Fibroblast of lung (primary cell): ENCODE results near the gene ATP1B1. TPM values are rescaled to one million over a fixed set of nuclear protein-coding genes. Genes with fewer than 3 reads are reported as not detected.

Source experiments
- DNase-seq, 2 donors: peaks; one replicate each; pipeline versions ENCODE4 v3.0.0 to v3.0.0-alpha.2; 2010; ENCODE audit warnings: low read depth in 2 of 2
- H2AFZ ChIP-seq: 2 replicates; pipeline ENCODE4 v1.5.1; 2012; ENCODE audit warnings: low read length, control low read depth, inconsistent platforms
- H3K27ac ChIP-seq: 2 replicates; pipeline ENCODE4 v1.5.1; 2011; ENCODE audit warnings: low read length, control low read depth; ENCODE audit not compliant: insufficient read depth
- H3K27me3 ChIP-seq: 2 replicates; pipeline ENCODE4 v1.5.1; 2011; ENCODE audit warnings: mild to moderate bottlenecking, low read length; ENCODE audit not compliant: control insufficient read depth, insufficient read depth
- H3K36me3 ChIP-seq: 2 replicates; pipeline ENCODE4 v1.5.1; 2011; ENCODE audit warnings: low read length; ENCODE audit not compliant: control insufficient read depth, insufficient read depth
- H3K4me1 ChIP-seq: 2 replicates; pipeline ENCODE4 v1.5.1; 2011; ENCODE audit warnings: low read length; ENCODE audit not compliant: control insufficient read depth, insufficient read depth; ENCODE audit errors: extremely low read depth
- H3K4me2 ChIP-seq: 2 replicates; pipeline ENCODE4 v1.5.1; 2011; ENCODE audit warnings: low read length, control low read depth; ENCODE audit not compliant: insufficient read depth; ENCODE audit errors: extremely low read depth
- H3K4me3 ChIP-seq, 4 experiments: fragments of 200-600 bp in 1 of 4; sonication (generic) in 1 of 4; replicated peaks in 1 of 4; 2 replicates each; pipeline ENCODE4 v1.5.1; 2011 to 2016; ENCODE audit warnings: low read length in 4 of 4, low read depth in 3 of 4, mild to moderate bottlenecking in 3 of 4, control low read depth in 2 of 4, inconsistent platforms in 1 of 4, mixed read lengths in 1 of 4; ENCODE audit not compliant: insufficient read depth in 1 of 4; ENCODE audit errors: control extremely low read depth in 1 of 4
- H3K79me2 ChIP-seq: 2 replicates; pipeline ENCODE4 v1.5.1; 2012; ENCODE audit warnings: mild to moderate bottlenecking, low read length, inconsistent platforms; ENCODE audit not compliant: control insufficient read depth, insufficient read depth
- H3K9ac ChIP-seq: 2 replicates; pipeline ENCODE4 v1.5.1; 2011; ENCODE audit warnings: mild to moderate bottlenecking, low read length, control low read depth; ENCODE audit not compliant: insufficient read depth
- H3K9me3 ChIP-seq: 2 replicates; pipeline ENCODE4 v1.5.1; 2012; ENCODE audit warnings: low read depth, low read length; ENCODE audit not compliant: control insufficient read depth, insufficient read depth
- H4K20me1 ChIP-seq: 2 replicates; pipeline ENCODE4 v1.5.1; 2011; ENCODE audit warnings: low read length; ENCODE audit not compliant: control insufficient read depth, insufficient read depth; ENCODE audit errors: extremely low read depth
- CTCF ChIP-seq, 2 donors: IDR thresholded peaks in 1 of 2; conservative IDR thresholded peaks in 1 of 2; 1 replicate in 1 of 2; 2 replicates in 1 of 2; pipeline ENCODE4 v1.5.1; 2011 to 2012; ENCODE audit warnings: low read length in 2 of 2, control low read depth in 1 of 2, inconsistent platforms in 1 of 2, low read depth in 1 of 2, mild to moderate bottlenecking in 1 of 2
- EZH2 ChIP-seq: IDR thresholded peaks from 2 replicates; pipeline ENCODE4 v1.5.1; 2012; ENCODE audit warnings: low read length, control low read depth, mild to moderate bottlenecking; ENCODE audit errors: missing control alignments
- polyA plus RNA-seq, 2 donors: library from polyadenylated mRNA; depleted of rRNA in 1 of 2; stranded (reverse) in 1 of 2; unstranded in 1 of 2; fragments of >200 nt; gene quantifications; 2 replicates each; pipeline ENCODE4 v1.2.1, GENCODE V29; 2011 to 2012; ENCODE audit warnings: missing spikeins in 1 of 2
- total RNA-seq: library from RNA; depleted of rRNA; stranded (reverse); fragments of >200 nt; gene quantifications from 2 replicates; pipeline ENCODE4 v1.2.1, GENCODE V29; 2014

ATP1B1 gene
- total and polyA plus RNA-seq, 2 donors (not counting 1 experiment from before 2014, with no cell fraction given), result 21.1 to 37.9 TPM

GRCh38 chr1:169151338-169151837 is 44.9 kb downstream of the ATP1B1 start:
- DNase-seq, result no peak
- no peak overlapping the region for H2AFZ ChIP-seq
- no peak overlapping the region for H3K9ac ChIP-seq
- H3K4me1 ChIP-seq, result no peaks in the 10 kb centered on the region
- no peak overlapping the region for H3K4me2 ChIP-seq
- no peaks in the 10 kb centered on the region for H3K79me2 ChIP-seq
- no peaks in the 10 kb centered on the region for H3K9me3 ChIP-seq
- no peak overlapping the region for H3K27ac ChIP-seq
- no peaks in the 10 kb centered on the region for H3K36me3 ChIP-seq
- no peaks in the 10 kb centered on the region for H4K20me1 ChIP-seq
- TF ChIP-seq CTCF (conservative IDR thresholded peaks at IDR 0.05 in 1 of 2, IDR thresholded peaks at IDR 0.05 in 1 of 2; ENCODE audit: low read depth in 1 of 2, low read length in 2 of 2) (no peak), EZH2 (no peak)
- no peaks in the 10 kb centered on the region for H3K27me3 ChIP-seq
- no peak overlapping the region for H3K4me3 ChIP-seq

GRCh38 chr1:169155675-169156074 is 49.2 kb downstream of the ATP1B1 start:
- Histone ChIP-seq H3K4me1 (no peaks in the 10 kb centered on the region), H2AFZ (no peak overlapping the region), H4K20me1 (no peaks in the 10 kb centered on the region), H3K36me3 (no peaks in the 10 kb centered on the region), H3K9me3 (no peaks in the 10 kb centered on the region), H3K9ac (no peak overlapping the region), H3K27ac (no peak overlapping the region), H3K4me3 (no peak overlapping the region), H3K79me2 (no peaks in the 10 kb centered on the region), H3K4me2 (no peak overlapping the region), H3K27me3 (no peaks in the 10 kb centered on the region)
- no peak for DNase-seq
- no peak for TF ChIP-seq CTCF (conservative IDR thresholded peaks at IDR 0.05 in 1 of 2, IDR thresholded peaks at IDR 0.05 in 1 of 2; ENCODE audit: low read depth in 1 of 2, low read length in 2 of 2)
- TF ChIP-seq EZH2, result no peak

GRCh38 chr1:169156580-169156979 is 50.1 kb downstream of the ATP1B1 start:
- no peak for DNase-seq
- Histone ChIP-seq H3K79me2 (no peaks in the 10 kb centered on the region), H3K36me3 (no peaks in the 10 kb centered on the region), H2AFZ (no peak overlapping the region), H3K4me3 (no peak overlapping the region), H3K27me3 (no peaks in the 10 kb centered on the region), H3K9ac (no peak overlapping the region), H3K4me1 (no peaks in the 10 kb centered on the region), H4K20me1 (no peaks in the 10 kb centered on the region), H3K9me3 (no peaks in the 10 kb centered on the region), H3K27ac (no peak overlapping the region), H3K4me2 (no peak overlapping the region)
- TF ChIP-seq EZH2, result no peak
- TF ChIP-seq CTCF (conservative IDR thresholded peaks at IDR 0.05 in 1 of 2, IDR thresholded peaks at IDR 0.05 in 1 of 2; ENCODE audit: low read depth in 1 of 2, low read length in 2 of 2), result no peak
